WTC11 (cell line): ENCODE data around the gene SHISAL1. TPM values are rescaled to one million over a fixed set of nuclear protein-coding genes. Genes with fewer than 3 reads are reported as not detected.

Experiments used
- ATAC-seq: fragments of 200-7000 bp; cut with Tn5 transposase; 2 replicates; pipeline ENCODE4 v1.10.0; 2021; ENCODE audit warnings: mild to moderate bottlenecking, moderate library complexity
- CTCF ChIA-PET: fragments of 300-600 bp; sonication (Branson Sonifier 250); formaldehyde crosslinking; loops from one replicate; lab custom pipeline; 2021; ENCODE audit warnings: antibody characterized with exemption; lab: Charles Lee
- POLR2A ChIA-PET: fragments of 350-600 bp; sonication (Branson Sonifier 250); formaldehyde crosslinking; loops from one replicate; lab custom pipeline; 2021; ENCODE audit warnings: antibody characterized with exemption; lab: Charles Lee
- DNase-seq: peaks from one replicate; pipeline ENCODE4 v3.0.0; 2021; ENCODE audit warnings: low spot score
- H3K27ac Mint-ChIP-seq: 2 replicates; pipeline ENCODE4 v1.8.0; 2021; ENCODE audit warnings: mixed read lengths
- H3K27me3 Mint-ChIP-seq: 2 replicates; pipeline ENCODE4 v1.8.0; 2021; ENCODE audit warnings: low read depth, mild to moderate bottlenecking, moderate library complexity, mixed read lengths
- H3K36me3 Mint-ChIP-seq: 2 replicates; pipeline ENCODE4 v1.8.0; 2021; ENCODE audit warnings: mixed read lengths
- H3K4me1 Mint-ChIP-seq: 2 replicates; pipeline ENCODE4 v1.8.0; 2022; ENCODE audit warnings: mixed read lengths
- H3K4me3 Mint-ChIP-seq: 2 replicates; pipeline ENCODE4 v1.8.0; 2021; ENCODE audit warnings: mild to moderate bottlenecking, moderate library complexity, mixed read lengths
- H3K9me3 Mint-ChIP-seq: 2 replicates; pipeline ENCODE4 v1.8.0; 2021; ENCODE audit warnings: mixed read lengths
- AFF4 ChIP-seq: sonication (generic); formaldehyde crosslinking; IDR thresholded peaks from 2 replicates; pipeline ENCODE4 v1.8.1; 2023; ENCODE audit warnings: mild to moderate bottlenecking, missing genetic modification reagents, borderline replicate concordance
- ATF1 ChIP-seq: sonication (generic); formaldehyde crosslinking; IDR thresholded peaks from 2 replicates; pipeline ENCODE4 v1.8.1; 2023; ENCODE audit warnings: mild to moderate bottlenecking, moderate library complexity, missing genetic modification reagents
- CDX4 ChIP-seq: fragments of 250-450 bp; sonication (Bioruptor Pico); IDR thresholded peaks from 2 replicates; pipeline ENCODE4 v1.9.0; 2021; ENCODE audit warnings: moderate library complexity, mild to moderate bottlenecking, inconsistent platforms, borderline replicate concordance
- CTCF ChIP-seq: fragments of 200-600 bp; IDR thresholded peaks from 2 replicates; pipeline ENCODE4 v1.8.0; 2022; ENCODE audit warnings: antibody characterized with exemption
- E2F1 ChIP-seq: sonication (generic); formaldehyde crosslinking; IDR thresholded peaks from 2 replicates; pipeline ENCODE4 v1.8.0; 2022; ENCODE audit warnings: mild to moderate bottlenecking, missing genetic modification reagents
- ERG ChIP-seq: fragments of 250-450 bp; sonication (Bioruptor Pico); IDR thresholded peaks from 2 replicates; pipeline ENCODE4 v1.8.0; 2021; ENCODE audit warnings: mild to moderate bottlenecking
- ETV6 ChIP-seq: sonication (generic); formaldehyde crosslinking; IDR thresholded peaks from 2 replicates; pipeline ENCODE4 v1.8.1; 2022; ENCODE audit warnings: mild to moderate bottlenecking, missing genetic modification reagents
- FOXP1 ChIP-seq: sonication (generic); formaldehyde crosslinking; IDR thresholded peaks from 2 replicates; pipeline ENCODE4 v1.8.0; 2022; ENCODE audit warnings: missing genetic modification reagents, mild to moderate bottlenecking, moderate library complexity, borderline replicate concordance
- HMGXB4 ChIP-seq: sonication (generic); formaldehyde crosslinking; IDR thresholded peaks from 2 replicates; pipeline ENCODE4 v1.8.1; 2023; ENCODE audit warnings: mild to moderate bottlenecking, moderate library complexity, missing genetic modification reagents
- PRDM15 ChIP-seq: sonication (generic); formaldehyde crosslinking; IDR thresholded peaks from 2 replicates; pipeline ENCODE4 v1.8.0; 2022; ENCODE audit warnings: missing genetic modification reagents
- TCF7 ChIP-seq: sonication (generic); formaldehyde crosslinking; IDR thresholded peaks from 2 replicates; pipeline ENCODE4 v1.8.0; 2022; ENCODE audit warnings: mild to moderate bottlenecking, low read depth, missing genetic modification reagents, moderate library complexity
- USF1 ChIP-seq: sonication (generic); formaldehyde crosslinking; IDR thresholded peaks from 2 replicates; pipeline ENCODE4 v1.8.0; 2022; ENCODE audit warnings: mild to moderate bottlenecking, missing genetic modification reagents
- ZBTB21 ChIP-seq: sonication (generic); formaldehyde crosslinking; IDR thresholded peaks from 2 replicates; pipeline ENCODE4 v1.8.1; 2023; ENCODE audit warnings: mild to moderate bottlenecking, missing genetic modification reagents, borderline replicate concordance
- ZNF423 ChIP-seq: fragments of 250-450 bp; sonication (Bioruptor Pico); IDR thresholded peaks from 2 replicates; pipeline ENCODE4 v2.1.2; 2022; ENCODE audit warnings: mild to moderate bottlenecking, moderate library complexity
- ZNF512 ChIP-seq: sonication (generic); formaldehyde crosslinking; IDR thresholded peaks from 2 replicates; pipeline ENCODE4 v1.8.1; 2022; ENCODE audit warnings: missing genetic modification reagents, borderline replicate concordance
- total RNA-seq: library from RNA; stranded (reverse); gene quantifications from 3 replicates; pipeline ENCODE4 v1.2.3, GENCODE V29; 2021

SHISAL1 gene
- total RNA-seq, 1 experiment from 2014 or later, result 2.7 TPM

GRCh38 chr22:44284711-44285110 is 28.0 kb downstream of the SHISAL1 start:
- no peaks in the 10 kb centered on the region for H3K9me3 Mint-ChIP-seq
- no peaks in the 10 kb centered on the region for H3K27me3 Mint-ChIP-seq
- peaks cover 17% of the 10 kb centered on the region for H3K4me1 Mint-ChIP-seq
- CTCF ChIA-PET, result interaction anchor here (1.0 to 1.4 kb wide), 5 partner anchors 8 to 199 kb away, joined by 3 to 4 read pairs (median 3); no protein-coding TSS in a partner anchor
- POLR2A ChIA-PET, result interaction anchor here (0.6 kb wide), 1 partner anchor 39 kb away, joined by 3 read pairs; no protein-coding TSS in a partner anchor
- no peak overlapping the region for H3K27ac Mint-ChIP-seq
- no peak for TF ChIP-seq ZNF423 (CRISPR knock-in tag)
- no peak for TF ChIP-seq CTCF
- TF ChIP-seq TCF7 (CRISPR knock-in tag), result no peak
- TF ChIP-seq AFF4, result no peak
- no peak for TF ChIP-seq ZNF512 (CRISPR knock-in tag)
- no peak for TF ChIP-seq ETV6 (CRISPR knock-in tag)
- ATAC-seq (no peak), DNase-seq (no peak)
- H3K4me3 Mint-ChIP-seq, result no peak overlapping the region
- no peaks in the 10 kb centered on the region for H3K36me3 Mint-ChIP-seq

- DNase-seq, result no peak
- Mint-ChIP-seq H3K36me3 (no peaks in the 10 kb centered on the region), H3K9me3 (no peaks in the 10 kb centered on the region), H3K4me1 (peaks cover 5% of the 10 kb centered on the region), H3K27me3 (no peaks in the 10 kb centered on the region), H3K4me3 (no peak overlapping the region), H3K27ac (no peak overlapping the region)
- ChIA-PET CTCF (interaction anchor here (1.8 kb wide), 1 partner anchor 196 kb away, joined by 8 read pairs; no protein-coding TSS in a partner anchor), POLR2A (no interaction called here)
- no peak for ATAC-seq
- TF ChIP-seq ERG, result no peak
- no peak for TF ChIP-seq HMGXB4
- TF ChIP-seq CDX4 (CRISPR knock-in tag), result no peak
- TF ChIP-seq USF1 (CRISPR knock-in tag), result no peak
- TF ChIP-seq E2F1 (CRISPR knock-in tag), result no peak
- TF ChIP-seq PRDM15, result no peak
- no peak for TF ChIP-seq ATF1 (CRISPR knock-in tag)
- no peak for TF ChIP-seq ZBTB21 (CRISPR knock-in tag)
- no peak for TF ChIP-seq FOXP1
Measured at GRCh38 chr22:44281768-44282637, 30.7 kb downstream of the SHISAL1 start.
